ENCODE data around the gene ATAD3C.
"Not testable (repeated sequence)": the region's sequence is repeated elsewhere in the genome, so short reads cannot be mapped to it uniquely, and the experiment has no call there.

ATAD3C gene

GRCh38 chr1:1479547-1480487, 30.3 kb downstream of the ATAD3C start:
- DNase-seq: no peak

- DNase-seq: not testable (repeated sequence)
These were observed 31.0 kb downstream of the ATAD3C start for GRCh38 chr1:1480488-1480867.

- not testable (repeated sequence) for DNase-seq
These were observed 32.3 kb downstream of the ATAD3C start for GRCh38 chr1:1481811-1482210.

GRCh38 chr1:1482856-1483255, 33.4 kb downstream of the ATAD3C start:
- no peak for DNase-seq

- no peak for DNase-seq
These were observed 34.2 kb downstream of the ATAD3C start for GRCh38 chr1:1483714-1484113.

GRCh38 chr1:1484976-1485750, 35.7 kb downstream of the ATAD3C start:
- not testable (repeated sequence) for DNase-seq

- DNase-seq: not testable (repeated sequence)
These were observed 36.3 kb downstream of the ATAD3C start for GRCh38 chr1:1485755-1486317.

GRCh38 chr1:1487701-1488100, 38.2 kb downstream of the ATAD3C start:
- no peak for DNase-seq

- DNase-seq: no peak
These were observed 39.7 kb downstream of the ATAD3C start for GRCh38 chr1:1489231-1489630.

- no peak for DNase-seq
These were observed 40.4 kb downstream of the ATAD3C start for GRCh38 chr1:1489861-1490260.

GRCh38 chr1:1490633-1491230, 41.2 kb downstream of the ATAD3C start:
- no peak for DNase-seq

GRCh38 chr1:1491601-1492000, 42.1 kb downstream of the ATAD3C start:
- DNase-seq: no peak

- not testable (repeated sequence) for DNase-seq
These were observed 44.8 kb downstream of the ATAD3C start for GRCh38 chr1:1494311-1494710.

GRCh38 chr1:1495461-1495975, 46.0 kb downstream of the ATAD3C start:
- not testable (repeated sequence) for DNase-seq

GRCh38 chr1:1504777-1505365, 55.4 kb downstream of the ATAD3C start:
- peak; percentile 81 to 85 for DNase-seq

GRCh38 chr1:1505366-1505798, 55.9 kb downstream of the ATAD3C start:
- peak; percentile 48 to 64 for DNase-seq

GRCh38 chr1:1505801-1506200, 56.3 kb downstream of the ATAD3C start:
- DNase-seq: not testable (repeated sequence)

GRCh38 chr1:1507305-1507704, 57.8 kb downstream of the ATAD3C start:
- DNase-seq: no peak

- DNase-seq: not testable (repeated sequence)
These were observed 59.4 kb downstream of the ATAD3C start for GRCh38 chr1:1508775-1509464.

- not testable (repeated sequence) for DNase-seq
These were observed 60.0 kb downstream of the ATAD3C start for GRCh38 chr1:1509465-1509850.

GRCh38 chr1:1510912-1511532, 61.5 kb downstream of the ATAD3C start:
- DNase-seq: peak in 1 of 2 donors; percentile 8
